Cardiac muscle cell (in vitro differentiated cells and primary cell): Measurements from ENCODE around the gene FAM219A. TPM values are rescaled to one million over a fixed set of nuclear protein-coding genes. Genes with fewer than 3 reads are reported as not detected.

Experiments used
- DNase-seq, 2 donors: peaks; one replicate each; pipeline versions ENCODE4 v3.0.0 to v3.0.0-alpha.2; 2010 to 2017; ENCODE audit warnings: low read depth in 1 of 2, low spot score in 1 of 2
- H3K27ac ChIP-seq: fragments of 200-600 bp; sonication (generic); 2 replicates; pipeline ENCODE4 v1.5.1; 2016
- H3K27me3 ChIP-seq: fragments of 200-600 bp; sonication (generic); 2 replicates; pipeline ENCODE4 v1.6.0; 2016; ENCODE audit warnings: control low read depth
- H3K36me3 ChIP-seq: fragments of 200-600 bp; sonication (generic); 2 replicates; pipeline ENCODE4 v1.5.1; 2016; ENCODE audit warnings: control low read depth
- H3K4me1 ChIP-seq: fragments of 200-600 bp; sonication (generic); 2 replicates; pipeline ENCODE4 v1.8.1; 2017; ENCODE audit warnings: low read depth, mild to moderate bottlenecking, mixed run types
- H3K4me3 ChIP-seq: fragments of 200-600 bp; sonication (generic); 2 replicates; pipeline ENCODE4 v1.5.1; 2016; ENCODE audit warnings: mild to moderate bottlenecking
- H3K9me3 ChIP-seq: fragments of 200-600 bp; sonication (generic); 2 replicates; pipeline ENCODE4 v1.5.1; 2017; ENCODE audit warnings: low read depth, mild to moderate bottlenecking, control low read depth
- CTCF ChIP-seq: IDR thresholded peaks from 2 replicates; pipeline ENCODE4 v1.5.1; 2012; ENCODE audit warnings: low read depth, mild to moderate bottlenecking, low read length
- polyA plus RNA-seq: library from polyadenylated mRNA; unstranded; fragments of >200 nt; fragmentation: Nextera tagmentation; extraction: Ambion mirVana; gene quantifications from 2 replicates; pipeline ENCODE4 v1.2.1, GENCODE V29; 2016
- total RNA-seq: library from RNA; depleted of rRNA; stranded (reverse); fragments of >200 nt; gene quantifications from 2 replicates; pipeline ENCODE4 v1.2.3, GENCODE V29; 2016

The FAM219A gene
- total and polyA plus RNA-seq, 2 experiments from 2014 or later, result 15.0 to 16.0 TPM

- Histone ChIP-seq H3K27ac (no peak overlapping the region), H3K4me1 (no peaks in the 10 kb centered on the region), H3K27me3 (no peaks in the 10 kb centered on the region), H3K4me3 (no peak overlapping the region), H3K9me3 (no peaks in the 10 kb centered on the region), H3K36me3 (no peaks in the 10 kb centered on the region)
- no peak for TF ChIP-seq CTCF
- DNase-seq, result no peak
These were observed 45.0 kb upstream of the FAM219A start for GRCh38 chr9:34503406-34503805.

- H3K4me1 ChIP-seq, result no peaks in the 10 kb centered on the region
- TF ChIP-seq CTCF, result no peak
- DNase-seq, result no peak
- H3K36me3 ChIP-seq, result no peaks in the 10 kb centered on the region
- H3K9me3 ChIP-seq, result no peaks in the 10 kb centered on the region
- no peak overlapping the region for H3K4me3 ChIP-seq
- H3K27me3 ChIP-seq, result no peaks in the 10 kb centered on the region
- H3K27ac ChIP-seq, result no peak overlapping the region
These were observed 44.5 kb upstream of the FAM219A start for GRCh38 chr9:34502891-34503290.

- Histone ChIP-seq H3K4me3 (no peak overlapping the region), H3K36me3 (no peaks in the 10 kb centered on the region), H3K27ac (no peak overlapping the region), H3K4me1 (no peaks in the 10 kb centered on the region), H3K9me3 (no peaks in the 10 kb centered on the region), H3K27me3 (no peaks in the 10 kb centered on the region)
- DNase-seq, result no peak
- TF ChIP-seq CTCF, result no peak
These were observed 44.1 kb upstream of the FAM219A start for GRCh38 chr9:34502471-34502870.

- Histone ChIP-seq H3K4me3 (no peak overlapping the region), H3K27ac (no peak overlapping the region), H3K27me3 (no peaks in the 10 kb centered on the region), H3K9me3 (no peaks in the 10 kb centered on the region), H3K36me3 (no peaks in the 10 kb centered on the region), H3K4me1 (no peaks in the 10 kb centered on the region)
- peak; percentile 57 for TF ChIP-seq CTCF
- DNase-seq, result peak; percentile 59 to 97
These were observed 43.6 kb upstream of the FAM219A start for GRCh38 chr9:34501889-34502425.

- Histone ChIP-seq H3K9me3 (no peaks in the 10 kb centered on the region), H3K27ac (no peak overlapping the region), H3K4me1 (no peaks in the 10 kb centered on the region), H3K27me3 (no peaks in the 10 kb centered on the region), H3K4me3 (no peak overlapping the region), H3K36me3 (no peaks in the 10 kb centered on the region)
- no peak for TF ChIP-seq CTCF
- DNase-seq, result no peak
These were observed 43.0 kb upstream of the FAM219A start for GRCh38 chr9:34501372-34501771.
